NK-92 (cell line): ENCODE results near the gene NFAM1.

ENCODE experiments used
- DNase-seq: peaks from one replicate; lab custom pipeline; 2025; ENCODE audit not compliant: unreplicated experiment; lab: John Stamatoyannopoulos, UW

NFAM1 gene

GRCh38 chr22:42416671-42417230 is 15.5 kb downstream of the NFAM1 start:
- no peak for DNase-seq

- no peak for DNase-seq
These were observed 17.5 kb downstream of the NFAM1 start for GRCh38 chr22:42414565-42415303.

DNA sequence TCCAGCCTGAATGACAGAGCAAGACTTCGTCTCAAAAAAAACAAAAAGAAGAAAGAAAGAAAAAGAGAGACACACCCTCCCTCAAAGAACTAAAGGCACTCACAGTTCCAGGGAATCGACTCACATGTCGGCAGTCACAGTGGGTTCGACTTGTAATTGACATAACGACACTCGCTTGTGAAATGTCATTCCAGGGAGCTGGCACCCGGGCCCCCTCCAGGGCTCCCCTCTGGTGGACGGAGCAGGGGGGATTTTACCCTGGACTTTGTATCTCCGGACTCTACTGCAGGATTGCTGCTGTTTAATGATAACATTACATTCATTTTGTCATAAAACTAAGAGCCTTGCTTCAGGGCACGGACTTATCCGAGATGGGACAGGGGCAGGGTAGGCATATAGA is 18.2 kb downstream of the NFAM1 start:
- DNase-seq: no peak

DNA sequence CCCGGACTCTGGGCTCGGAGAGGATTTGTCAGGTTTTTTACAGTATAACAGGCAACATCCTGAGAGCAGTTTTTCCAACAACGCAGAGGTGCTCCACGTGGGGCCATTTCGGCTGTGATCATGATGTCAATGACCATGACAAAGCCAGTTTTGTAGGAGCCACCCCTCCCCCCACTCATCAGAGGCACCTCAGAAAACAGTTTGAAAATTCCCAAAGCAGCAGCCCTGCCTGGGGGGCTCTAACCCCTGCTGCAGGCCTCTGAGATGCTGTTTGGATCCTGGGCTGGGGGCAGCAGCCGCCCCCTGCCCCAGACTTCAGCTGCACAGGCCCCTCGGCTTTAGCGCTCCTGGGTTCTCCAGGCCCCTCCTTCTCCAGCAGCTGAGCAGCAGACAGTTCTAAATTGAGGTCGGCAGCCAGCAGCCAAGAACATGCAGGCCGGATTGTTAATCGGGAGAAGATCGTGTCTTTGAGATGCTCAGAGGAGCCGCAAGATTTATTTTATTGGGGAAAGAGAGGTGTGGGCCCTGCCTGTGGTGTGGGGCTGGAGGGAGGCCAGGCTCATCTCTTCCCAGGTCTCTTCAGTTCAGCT is 19.4 kb downstream of the NFAM1 start:
- no peak for DNase-seq

DNA sequence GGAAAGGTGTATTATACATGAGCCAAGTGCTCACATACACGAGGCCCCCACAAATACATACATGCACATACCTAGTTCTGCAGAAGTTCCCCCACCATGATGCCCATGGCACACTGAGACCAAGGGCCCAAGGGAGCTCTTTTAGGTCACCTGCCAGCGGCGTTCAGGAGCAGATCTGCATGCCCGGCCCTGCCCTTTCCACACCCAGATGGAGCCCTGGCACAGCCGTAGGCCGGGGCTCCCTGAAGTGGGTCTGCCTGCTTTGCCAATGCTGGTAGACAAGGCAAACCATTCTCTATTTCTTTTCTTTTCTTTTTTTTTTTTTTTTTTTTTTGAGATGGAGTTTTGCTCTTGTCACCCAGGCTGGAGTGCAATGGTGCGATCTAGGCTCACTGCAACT is 21.5 kb downstream of the NFAM1 start:
- no peak for DNase-seq

DNA sequence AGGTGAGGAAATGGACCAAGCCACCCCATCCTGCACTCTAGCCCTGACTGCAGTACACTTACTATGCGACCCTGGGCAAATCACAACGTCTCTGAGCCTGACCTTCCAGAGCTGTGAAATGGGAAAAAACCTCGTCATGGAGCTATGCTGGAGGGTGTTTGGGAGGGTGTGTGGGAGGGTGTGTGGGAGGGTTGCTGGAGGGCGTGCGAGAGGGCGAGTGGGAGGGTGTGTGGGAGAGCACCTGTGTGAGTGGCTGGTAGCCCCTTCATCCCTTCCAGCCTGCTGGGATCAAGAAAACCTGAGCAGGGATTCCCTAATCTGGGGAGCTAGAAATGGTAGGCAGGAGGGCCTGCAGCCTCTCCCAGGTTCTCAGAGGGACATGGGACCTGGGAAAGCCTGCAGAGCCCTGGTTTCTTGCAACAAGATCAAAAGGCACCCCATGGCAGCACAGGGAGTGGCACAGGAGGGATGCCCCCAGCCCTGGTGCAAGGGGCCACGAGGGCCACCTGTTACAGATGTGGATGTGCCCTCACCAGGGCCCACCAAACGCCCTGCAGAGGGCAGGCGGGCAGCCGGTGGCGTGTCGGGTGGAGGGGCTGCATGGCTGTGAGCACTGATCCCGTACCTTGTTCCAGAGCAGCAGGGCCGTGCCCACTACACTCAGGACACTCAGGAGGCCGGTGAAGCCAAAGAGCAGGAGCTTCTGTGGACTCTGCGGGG is 23.2 kb downstream of the NFAM1 start:
- no peak for DNase-seq

DNA sequence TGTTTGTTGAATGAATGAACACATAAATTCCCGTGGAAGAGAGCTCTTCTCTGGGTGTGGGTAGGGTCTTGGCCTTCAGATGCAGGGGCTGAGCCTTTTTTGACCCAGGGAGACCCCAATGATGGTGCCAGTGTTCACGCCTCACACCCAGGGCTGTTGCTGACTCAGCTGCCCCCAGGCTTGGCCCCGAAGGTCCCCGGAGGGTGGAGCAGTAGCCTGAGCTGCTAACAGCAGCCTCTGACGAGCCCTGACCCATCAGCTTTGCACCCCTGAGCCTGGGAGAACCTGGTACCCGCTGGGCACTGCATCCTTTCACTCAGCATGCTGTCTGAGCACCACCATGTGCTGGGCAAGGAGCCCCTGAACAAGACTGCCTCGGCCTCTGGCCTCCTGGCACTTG is 23.9 kb downstream of the NFAM1 start:
- DNase-seq: no peak

DNA sequence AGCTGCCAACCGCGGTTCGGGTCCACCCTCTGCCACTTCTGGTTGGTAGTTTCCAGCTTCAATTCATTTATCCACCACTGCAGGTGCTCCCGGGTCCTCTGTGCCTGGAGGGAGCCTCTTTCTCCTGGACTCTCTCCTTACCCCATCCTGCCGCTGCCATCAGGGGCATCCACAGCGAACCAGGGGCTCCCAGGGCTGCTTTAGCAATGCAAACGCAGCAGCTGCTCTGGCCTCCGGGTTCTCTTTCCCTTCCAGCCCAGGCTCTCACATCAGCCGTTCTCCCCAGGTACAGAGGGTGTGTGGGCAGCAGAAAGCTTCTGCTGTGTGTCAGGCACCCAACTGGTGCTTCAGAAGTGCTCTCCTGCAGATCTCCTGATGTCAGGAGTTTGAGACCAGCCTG is 27.9 kb downstream of the NFAM1 start:
- DNase-seq: no peak

DNA sequence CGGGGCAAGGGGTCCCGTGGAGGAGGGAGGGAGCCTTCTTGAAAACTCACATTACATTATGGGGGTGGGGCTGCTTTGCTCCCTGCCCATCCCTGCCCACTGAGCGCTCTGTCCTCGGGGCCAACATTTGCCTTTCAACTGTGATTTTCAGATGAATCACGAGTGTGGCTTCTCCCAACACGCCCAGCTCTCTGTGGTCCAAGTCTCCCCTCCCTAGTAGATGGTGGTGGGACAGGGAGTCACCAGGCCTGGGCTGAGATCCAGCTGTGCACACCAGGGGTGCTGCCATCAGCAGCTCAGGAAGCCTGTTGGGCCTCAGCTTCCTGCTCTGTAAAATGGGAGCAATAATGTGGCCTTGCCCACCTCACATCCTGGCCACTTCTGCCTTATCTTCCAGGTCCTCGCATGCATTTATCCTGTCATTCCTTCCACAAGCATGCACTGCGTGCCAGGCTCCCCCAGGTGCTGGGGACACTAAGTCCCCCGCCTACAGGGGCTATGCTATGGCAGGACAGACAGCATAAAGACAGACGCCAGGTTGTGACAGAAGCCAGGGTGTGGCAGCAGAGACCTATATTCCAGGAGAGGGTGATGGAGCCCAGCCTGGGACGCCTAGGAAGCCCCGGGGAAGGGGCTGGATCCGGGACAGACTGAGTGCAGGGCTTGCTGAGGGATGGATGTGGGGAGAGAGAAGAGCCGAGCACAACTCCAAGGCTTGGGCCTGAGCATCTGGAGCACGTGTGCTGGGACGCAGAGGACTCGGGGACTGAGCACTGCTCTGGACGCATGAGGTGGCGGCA is 30.5 kb downstream of the NFAM1 start:
- DNase-seq: no peak

GRCh38 chr22:42400811-42401534 is 31.2 kb downstream of the NFAM1 start:
- no peak for DNase-seq

GRCh38 chr22:42399315-42400271 is 32.6 kb downstream of the NFAM1 start:
- DNase-seq: no peak

GRCh38 chr22:42397332-42398249 is 34.6 kb downstream of the NFAM1 start:
- DNase-seq: no peak

DNA sequence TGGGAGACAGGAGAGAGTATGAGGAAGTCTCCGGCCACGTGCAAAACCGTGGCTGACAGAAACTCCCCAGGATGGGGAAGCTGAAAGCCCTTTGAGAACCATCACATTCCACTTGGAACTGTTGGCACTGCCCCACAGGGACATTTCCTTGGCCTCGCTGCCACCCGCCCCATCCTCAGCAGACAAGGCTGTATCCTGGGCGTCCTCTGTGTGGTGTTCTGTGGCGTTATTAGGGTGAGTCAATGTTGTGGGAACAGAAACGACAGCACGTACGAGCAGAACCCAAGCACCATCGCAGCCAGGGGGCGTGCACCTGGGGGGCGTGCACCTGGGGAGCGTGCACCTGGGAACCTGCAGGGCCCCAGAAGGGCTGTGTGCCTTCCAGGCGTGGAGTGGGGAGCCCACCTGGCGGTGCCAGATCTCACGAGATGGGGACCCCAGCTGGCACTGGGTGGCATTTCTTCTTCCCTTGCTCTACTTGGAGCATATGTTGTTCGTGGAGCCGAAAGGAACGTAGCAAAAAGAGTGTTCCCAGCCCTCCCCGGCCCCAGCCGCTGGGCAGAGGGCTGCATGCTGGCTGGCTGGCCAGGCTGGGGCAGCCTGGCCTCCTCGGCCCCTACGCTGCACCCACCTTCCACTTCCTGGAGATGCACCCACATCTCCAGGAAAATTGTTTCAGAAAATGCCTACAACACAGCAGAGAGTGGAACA is 35.4 kb downstream of the NFAM1 start:
- DNase-seq: no peak

DNA sequence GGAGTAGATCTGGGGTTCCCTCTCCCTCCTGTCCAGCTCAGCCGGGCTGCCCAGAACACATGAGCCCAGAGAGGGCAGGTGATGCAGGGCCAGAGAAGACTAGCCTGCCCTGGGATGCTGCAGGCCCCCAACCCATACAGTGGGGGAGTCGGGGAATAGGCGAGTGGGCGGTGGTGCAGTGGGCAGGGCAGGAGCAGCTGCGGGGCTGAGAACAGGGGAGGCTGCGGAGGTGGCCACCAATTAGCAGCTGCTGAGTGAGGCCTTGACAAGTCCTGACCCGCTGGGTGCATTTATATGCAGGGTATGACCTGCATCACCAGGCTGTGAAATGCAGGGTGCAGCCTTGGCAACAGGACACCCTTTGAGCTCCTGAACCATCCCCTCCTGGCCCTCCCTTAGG is 43.1 kb downstream of the NFAM1 start:
- no peak for DNase-seq

DNA sequence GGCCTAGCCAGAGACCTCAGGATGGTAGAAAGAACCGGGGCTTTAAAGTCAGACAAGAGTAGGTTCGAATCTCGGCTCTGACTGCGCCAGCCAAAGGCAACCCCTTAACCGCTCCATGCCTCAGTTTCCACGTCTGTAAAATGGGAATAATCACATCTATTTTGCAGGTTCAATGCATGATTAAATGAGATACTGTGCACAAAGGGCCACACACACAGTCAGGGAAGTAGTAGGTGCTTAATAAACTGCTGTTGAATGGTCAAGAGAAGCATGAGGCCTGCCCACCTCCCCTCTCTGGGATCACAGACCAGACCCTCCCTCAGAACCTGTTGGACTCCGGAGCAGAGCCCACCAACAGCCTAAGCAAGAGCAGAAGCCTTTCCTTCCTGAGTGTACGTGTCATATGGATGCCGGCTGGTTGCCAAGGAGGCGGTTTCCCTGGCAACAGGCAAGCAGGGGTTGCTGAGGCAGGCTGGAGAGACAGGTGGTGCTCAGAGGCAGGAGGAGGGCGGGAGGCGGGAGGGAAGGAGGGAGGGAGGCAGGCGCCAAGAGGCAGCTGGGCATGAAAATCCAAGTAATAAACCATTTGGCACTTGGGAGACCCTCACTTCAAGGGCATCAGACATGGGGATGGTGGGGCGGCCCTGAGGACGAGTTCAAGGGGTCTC is 43.9 kb downstream of the NFAM1 start:
- DNase-seq: no peak

GRCh38 chr22:42387631-42388030 is 44.6 kb downstream of the NFAM1 start:
- DNase-seq: no peak

GRCh38 chr22:42385696-42386095 is 46.5 kb downstream of the NFAM1 start:
- DNase-seq: no peak
